Mesendoderm (in vitro differentiated cells): Measurements from ENCODE around the gene GRAP. TPM values are rescaled to one million over a fixed set of nuclear protein-coding genes. Genes with fewer than 3 reads are reported as not detected.
"Not testable (repeated sequence)": the region's sequence is repeated elsewhere in the genome, so short reads cannot be mapped to it uniquely, and the experiment has no call there.

Source experiments
- DNase-seq: peaks from one replicate; pipeline ENCODE4 v3.0.0; 2013
- H2AK5ac ChIP-seq: 2 replicates; pipeline ENCODE4 v1.6.1; 2013; ENCODE audit warnings: low read length, inconsistent platforms
- H2BK120ac ChIP-seq: 2 replicates; pipeline ENCODE4 v1.6.1; 2013; ENCODE audit warnings: low read depth, mild to moderate bottlenecking, low read length, moderate library complexity, mixed read lengths
- H2BK15ac ChIP-seq: replicated peaks from 2 replicates; pipeline ENCODE4 v1.6.1; 2013; ENCODE audit warnings: low read depth, mild to moderate bottlenecking, moderate library complexity
- H2BK5ac ChIP-seq: 2 replicates; pipeline ENCODE4 v1.6.1; 2013; ENCODE audit warnings: low read length, inconsistent platforms
- H3K18ac ChIP-seq: 2 replicates; pipeline ENCODE4 v1.6.1; 2013; ENCODE audit warnings: mild to moderate bottlenecking, low read length, mixed read lengths
- H3K23ac ChIP-seq: one replicate; pipeline ENCODE4 v1.6.1; 2013; ENCODE audit warnings: low read length
- H3K27ac ChIP-seq: 2 replicates; pipeline ENCODE4 v1.5.1; 2013; ENCODE audit warnings: low read depth, mild to moderate bottlenecking, inconsistent platforms, low read length, moderate library complexity
- H3K27me3 ChIP-seq: 2 replicates; pipeline ENCODE4 v1.6.1; 2013; ENCODE audit warnings: low read length, control low read depth, mild to moderate bottlenecking, inconsistent platforms; ENCODE audit not compliant: insufficient read depth, poor library complexity
- H3K36me3 ChIP-seq: 2 replicates; pipeline ENCODE4 v1.6.1; 2013; ENCODE audit warnings: low read length, inconsistent platforms; ENCODE audit not compliant: control insufficient read depth, insufficient read depth
- H3K4ac ChIP-seq: one replicate; pipeline ENCODE4 v1.6.1; 2013; ENCODE audit warnings: low read depth, mild to moderate bottlenecking, low read length, moderate library complexity
- H3K4me1 ChIP-seq: 2 replicates; pipeline ENCODE4 v1.6.1; 2013; ENCODE audit warnings: low read depth, low read length, inconsistent platforms; ENCODE audit not compliant: control insufficient read depth
- H3K4me2 ChIP-seq: 2 replicates; pipeline ENCODE4 v1.6.1; 2013; ENCODE audit warnings: low read length
- H3K4me3 ChIP-seq: 2 replicates; pipeline ENCODE4 v1.5.1; 2013; ENCODE audit warnings: mild to moderate bottlenecking, low read length
- H3K56ac ChIP-seq: one replicate; pipeline ENCODE4 v1.6.1; 2013; ENCODE audit warnings: low read length
- H3K79me1 ChIP-seq: 2 replicates; pipeline ENCODE4 v1.6.1; 2013; ENCODE audit warnings: low read length, inconsistent platforms
- H3K79me2 ChIP-seq: 2 replicates; pipeline ENCODE4 v1.6.1; 2013; ENCODE audit warnings: mild to moderate bottlenecking, low read length; ENCODE audit not compliant: control insufficient read depth, insufficient read depth
- H3K9ac ChIP-seq: 2 replicates; pipeline ENCODE4 v1.6.1; 2013; ENCODE audit warnings: low read length, inconsistent platforms
- H4K5ac ChIP-seq: one replicate; pipeline ENCODE4 v1.6.1; 2013; ENCODE audit warnings: low read length
- H4K8ac ChIP-seq: one replicate; pipeline ENCODE4 v1.6.1; 2013; ENCODE audit warnings: low read depth, mild to moderate bottlenecking, control low read depth, low read length, moderate library complexity
- WGBS: extraction: QIAGEN DNeasy Blood & Tissue Kit; methylation state at CpG from one replicate; pipeline ENCODE4 v1.1.7; 2013; ENCODE audit warnings: low lambda C conversion rate, missing lambda C conversion rate; ENCODE audit not compliant: insufficient coverage; ENCODE audit errors: extremely low coverage; 5-methylcytosine and 5-hydroxymethylcytosine counted together
- polyA plus RNA-seq, 2 experiments: library from polyadenylated mRNA; stranded (reverse); fragments of 200-250 nt; gene quantifications; one replicate each; pipeline ENCODE4 v1.2.3, GENCODE V29; 2013

GRAP gene
- polyA plus RNA-seq (2013, experiment 1 of 2), result 0.46 TPM
- polyA plus RNA-seq (2013, experiment 2 of 2), result 0.43 TPM

- not testable (repeated sequence) for H4K8ac ChIP-seq, H2AK5ac ChIP-seq, H3K9ac ChIP-seq, H3K23ac ChIP-seq, H3K36me3 ChIP-seq, H3K79me2 ChIP-seq, H3K4me3 ChIP-seq, H3K4me1 ChIP-seq, H3K27ac ChIP-seq, DNase-seq, H3K4ac ChIP-seq, H3K79me1 ChIP-seq, H2BK5ac ChIP-seq, H2BK120ac ChIP-seq, H3K27me3 ChIP-seq, H2BK15ac ChIP-seq, H3K56ac ChIP-seq, H3K18ac ChIP-seq, H3K4me2 ChIP-seq, H4K5ac ChIP-seq
- no CpG with 5 or more reads among the region's 12 CpGs for WGBS
Observed at GRCh38 chr17:19046782-19047375, at the start of gene GRAP. Gene GRAP, minus strand, starts transcription at chr17:19046957. Its CDS starts 31 bp downstream, at chr17:19046926.

GRCh38 chr17:19093684-19094438 lies 47.1 kb upstream of the GRAP start:
- not testable (repeated sequence) for H3K4me2 ChIP-seq, H2BK120ac ChIP-seq, H3K4me1 ChIP-seq, H3K9ac ChIP-seq, H3K23ac ChIP-seq, H3K4ac ChIP-seq, H3K18ac ChIP-seq, H4K5ac ChIP-seq, H3K36me3 ChIP-seq, H2AK5ac ChIP-seq, H3K27ac ChIP-seq, H2BK15ac ChIP-seq, H2BK5ac ChIP-seq, H3K4me3 ChIP-seq, H4K8ac ChIP-seq, H3K56ac ChIP-seq, H3K27me3 ChIP-seq, DNase-seq, H3K79me1 ChIP-seq, H3K79me2 ChIP-seq
- WGBS, result no CpG with 5 or more reads among the region's 15 CpGs

- not testable (repeated sequence) for H3K27me3 ChIP-seq, H2BK5ac ChIP-seq, DNase-seq, H3K4me1 ChIP-seq, H3K27ac ChIP-seq, H3K79me1 ChIP-seq, H4K5ac ChIP-seq, H3K18ac ChIP-seq, H4K8ac ChIP-seq, H2BK120ac ChIP-seq, H3K36me3 ChIP-seq, H2BK15ac ChIP-seq, H3K23ac ChIP-seq, H2AK5ac ChIP-seq, H3K4me2 ChIP-seq, H3K9ac ChIP-seq, H3K79me2 ChIP-seq, H3K56ac ChIP-seq, H3K4ac ChIP-seq, H3K4me3 ChIP-seq
- WGBS, result no CpG with 5 or more reads among the region's 15 CpGs
Observed at GRCh38 chr17:19092737-19093683, 46.3 kb upstream of the GRAP start.

- H3K36me3 ChIP-seq, H3K9ac ChIP-seq, H3K4me3 ChIP-seq, H3K56ac ChIP-seq, DNase-seq, H3K4me2 ChIP-seq, H2AK5ac ChIP-seq, H2BK5ac ChIP-seq, H4K5ac ChIP-seq, H3K79me1 ChIP-seq, H3K27ac ChIP-seq, H2BK15ac ChIP-seq, H3K23ac ChIP-seq, H3K79me2 ChIP-seq, H3K27me3 ChIP-seq, H3K18ac ChIP-seq, H3K4ac ChIP-seq, H3K4me1 ChIP-seq, H4K8ac ChIP-seq, H2BK120ac ChIP-seq: not testable (repeated sequence)
- no CpG with 5 or more reads among the region's 13 CpGs for WGBS
Observed at GRCh38 chr17:19090058-19090772, 43.5 kb upstream of the GRAP start.

GRCh38 chr17:19088804-19089685 lies 42.3 kb upstream of the GRAP start:
- not testable (repeated sequence) for H3K79me2 ChIP-seq, H4K5ac ChIP-seq, H3K4ac ChIP-seq, H3K4me3 ChIP-seq, H3K4me1 ChIP-seq, DNase-seq, H2BK5ac ChIP-seq, H2BK120ac ChIP-seq, H4K8ac ChIP-seq, H3K27me3 ChIP-seq, H2AK5ac ChIP-seq, H2BK15ac ChIP-seq, H3K36me3 ChIP-seq, H3K9ac ChIP-seq, H3K23ac ChIP-seq, H3K79me1 ChIP-seq, H3K18ac ChIP-seq, H3K4me2 ChIP-seq
- Histone ChIP-seq H3K27ac (peak overlapping the region; percentile 76), H3K56ac (peak overlapping the region; percentile 42)
- no CpG with 5 or more reads among the region's 77 CpGs for WGBS
